H9 (cell line): Measurements from ENCODE around the gene AFG1L. TPM values are rescaled to one million over a fixed set of nuclear protein-coding genes. Genes with fewer than 3 reads are reported as not detected.

Experiments used
- DNase-seq: peaks from one replicate; pipeline ENCODE4 v3.0.0-alpha.2; 2017
- H2AFZ ChIP-seq: one replicate; pipeline ENCODE4 v1.6.1; 2013; ENCODE audit warnings: mild to moderate bottlenecking, low read length, control low read depth, moderate library complexity
- H2AK5ac ChIP-seq: 2 replicates; pipeline ENCODE4 v1.6.1; 2013; ENCODE audit warnings: low read length, control low read depth, mixed read lengths; ENCODE audit not compliant: insufficient read length
- H2BK120ac ChIP-seq: one replicate; pipeline ENCODE4 v1.6.1; 2013; ENCODE audit warnings: low read depth, mild to moderate bottlenecking, low read length, control low read depth, inconsistent platforms; ENCODE audit not compliant: poor library complexity, severe bottlenecking
- H2BK12ac ChIP-seq: 2 replicates; pipeline ENCODE4 v1.6.1; 2013; ENCODE audit warnings: low read length, control low read depth, mixed read lengths, low read depth; ENCODE audit not compliant: insufficient read length
- H2BK15ac ChIP-seq: 2 replicates; pipeline ENCODE4 v1.6.1; 2013; ENCODE audit warnings: low read depth, low read length, control low read depth
- H2BK20ac ChIP-seq: one replicate; pipeline ENCODE4 v1.6.1; 2013; ENCODE audit warnings: low read depth, mild to moderate bottlenecking, low read length, control low read depth, inconsistent platforms; ENCODE audit not compliant: poor library complexity, severe bottlenecking
- H2BK5ac ChIP-seq: 2 replicates; pipeline ENCODE4 v1.6.1; 2013; ENCODE audit warnings: low read length, control low read depth, mixed read lengths; ENCODE audit not compliant: insufficient read length
- H3K14ac ChIP-seq: 2 replicates; pipeline ENCODE4 v1.6.1; 2013; ENCODE audit warnings: low read length, control low read depth; ENCODE audit not compliant: insufficient read depth
- H3K18ac ChIP-seq: 2 replicates; pipeline ENCODE4 v1.6.1; 2013; ENCODE audit warnings: low read depth, mild to moderate bottlenecking, mixed read lengths, low read length, control low read depth; ENCODE audit not compliant: insufficient read length
- H3K23ac ChIP-seq: 2 replicates; pipeline ENCODE4 v1.6.1; 2013; ENCODE audit warnings: low read length, control low read depth, mixed read lengths, low read depth; ENCODE audit not compliant: insufficient read length
- H3K23me2 ChIP-seq: 2 replicates; pipeline ENCODE4 v1.6.1; 2013; ENCODE audit warnings: low read depth, mild to moderate bottlenecking, mixed read lengths, low read length, control low read depth; ENCODE audit not compliant: insufficient read length, poor library complexity, severe bottlenecking
- H3K27ac ChIP-seq: 2 replicates; pipeline ENCODE4 v1.5.1; 2013; ENCODE audit warnings: low read length, control low read depth, mixed read lengths, low read depth; ENCODE audit not compliant: insufficient read length
- H3K27me3 ChIP-seq: 2 replicates; pipeline ENCODE4 v1.6.1; 2013; ENCODE audit warnings: low read length, control low read depth, inconsistent platforms; ENCODE audit not compliant: insufficient read depth
- H3K4ac ChIP-seq: 2 replicates; pipeline ENCODE4 v1.6.1; 2013; ENCODE audit warnings: low read depth, mild to moderate bottlenecking, control low read depth, inconsistent platforms, low read length, moderate library complexity
- H3K4me1 ChIP-seq: 2 replicates; pipeline ENCODE4 v1.6.1; 2013; ENCODE audit warnings: low read length, control low read depth, inconsistent platforms; ENCODE audit not compliant: insufficient read depth
- H3K4me2 ChIP-seq: 2 replicates; pipeline ENCODE4 v1.6.1; 2013; ENCODE audit warnings: low read length, control low read depth, mixed read lengths; ENCODE audit not compliant: insufficient read length, insufficient read depth
- H3K56ac ChIP-seq: 2 replicates; pipeline ENCODE4 v1.6.1; 2013; ENCODE audit warnings: low read depth, mild to moderate bottlenecking, mixed read lengths, low read length, control low read depth; ENCODE audit not compliant: insufficient read length
- H3K79me1 ChIP-seq: 2 replicates; pipeline ENCODE4 v1.6.1; 2013; ENCODE audit warnings: low read depth, mild to moderate bottlenecking, moderate library complexity, low read length, control low read depth, inconsistent platforms; ENCODE audit not compliant: insufficient read depth, poor library complexity, severe bottlenecking
- H3K79me2 ChIP-seq: 2 replicates; pipeline ENCODE4 v1.6.1; 2013; ENCODE audit warnings: low read length, control low read depth, inconsistent platforms; ENCODE audit not compliant: insufficient read depth
- H3K9ac ChIP-seq: 2 replicates; pipeline ENCODE4 v1.6.1; 2013; ENCODE audit warnings: low read length, control low read depth, mixed read lengths; ENCODE audit not compliant: insufficient read length; ENCODE audit errors: extremely low read depth
- H3K9me3 ChIP-seq: one replicate; pipeline ENCODE4 v1.6.1; 2013; ENCODE audit warnings: low read depth, low read length, inconsistent platforms; ENCODE audit not compliant: control insufficient read depth
- H3T11ph ChIP-seq: one replicate; pipeline ENCODE4 v1.6.1; 2013; ENCODE audit warnings: mild to moderate bottlenecking, low read length, control low read depth, inconsistent platforms
- H4K20me1 ChIP-seq: one replicate; pipeline ENCODE4 v1.6.1; 2013; ENCODE audit not compliant: control insufficient read depth, insufficient read length, insufficient read depth
- H4K5ac ChIP-seq: 2 replicates; pipeline ENCODE4 v1.6.1; 2013; ENCODE audit warnings: low read depth, mild to moderate bottlenecking, mixed read lengths, low read length, control low read depth; ENCODE audit not compliant: insufficient read length
- H4K8ac ChIP-seq: replicated peaks from 2 replicates; pipeline ENCODE4 v1.6.1; 2013; ENCODE audit warnings: low read length, control low read depth, mixed read lengths, low read depth; ENCODE audit not compliant: insufficient read length
- H4K91ac ChIP-seq: 2 replicates; pipeline ENCODE4 v1.6.1; 2013; ENCODE audit warnings: low read depth, mild to moderate bottlenecking, moderate library complexity, mixed read lengths, low read length, control low read depth; ENCODE audit not compliant: insufficient read length
- H3K27ac Mint-ChIP-seq, 3 experiments: 2 replicates in 2 of 3; 3 replicates in 1 of 3; pipeline ENCODE4 v1.8.0; 2020 to 2021; ENCODE audit warnings: mixed read lengths in 3 of 3, mild to moderate bottlenecking in 1 of 3, moderate library complexity in 1 of 3
- H3K27me3 Mint-ChIP-seq: 2 replicates; pipeline ENCODE4 v1.8.0; 2021; ENCODE audit warnings: low read depth, mild to moderate bottlenecking, moderate library complexity, mixed read lengths
- H3K36me3 Mint-ChIP-seq, 3 experiments: 2 replicates in 2 of 3; 3 replicates in 1 of 3; pipeline ENCODE4 v1.8.0; 2020 to 2021; ENCODE audit warnings: low read depth in 3 of 3, mixed read lengths in 3 of 3; ENCODE audit not compliant: insufficient read depth in 1 of 3
- H3K4me1 Mint-ChIP-seq, 2 experiments: 2 replicates each; pipeline ENCODE4 v1.8.0; 2020; ENCODE audit warnings: mixed read lengths in 2 of 2
- H3K4me3 Mint-ChIP-seq, 2 experiments: 2 replicates in 1 of 2; 3 replicates in 1 of 2; pipeline ENCODE4 v1.8.0; 2020 to 2021; ENCODE audit warnings: mild to moderate bottlenecking in 2 of 2, mixed read lengths in 2 of 2, moderate library complexity in 1 of 2
- H3K9me3 Mint-ChIP-seq, 2 experiments: 2 replicates in 1 of 2; 3 replicates in 1 of 2; pipeline ENCODE4 v1.8.0; 2020; ENCODE audit warnings: mild to moderate bottlenecking in 2 of 2, mixed read lengths in 2 of 2, moderate library complexity in 1 of 2
- WGBS: extraction: QIAGEN DNeasy Blood & Tissue Kit; methylation state at CpG from one replicate; pipeline ENCODE4 v1.1.7; 2013; ENCODE audit warnings: missing lambda C conversion rate, low lambda C conversion rate, mixed read lengths; ENCODE audit not compliant: insufficient read length; ENCODE audit errors: extremely low coverage; 5-methylcytosine and 5-hydroxymethylcytosine counted together
- total RNA-seq: library from RNA; stranded (reverse); gene quantifications from 2 replicates; pipeline ENCODE4 v1.2.1, GENCODE V29; 2021
- TF ChIP-seq, protein P1 (sequence below): fragments of 200-600 bp; sonication (generic); conservative IDR thresholded peaks from 3 replicates; pipeline ENCODE4 v1.8.0; 2021; ENCODE audit warnings: antibody characterized with exemption, mild to moderate bottlenecking

The AFG1L gene
- total RNA-seq, 1 experiment from 2014 or later: 4.7 TPM

GRCh38 chr6:108528878-108529277 lies 234.0 kb downstream of the AFG1L start:
- Mint-ChIP-seq H3K27me3 (peaks cover 5% of the 10 kb centered on the region), H3K27ac (no peak overlapping the region), H3K4me3 (no peak overlapping the region), H3K36me3 (no peaks in the 10 kb centered on the region), H3K9me3 (no peaks in the 10 kb centered on the region), H3K4me1 (peaks cover 11% of the 10 kb centered on the region in 2 experiments)
- Histone ChIP-seq H3K56ac (no peak overlapping the region), H2BK15ac (no peak overlapping the region), H3K18ac (no peak overlapping the region), H3K27ac (no peak overlapping the region), H3K79me2 (no peaks in the 10 kb centered on the region), H3K23me2 (no peaks in the 10 kb centered on the region), H3K9me3 (no peaks in the 10 kb centered on the region), H3K14ac (no peak overlapping the region), H2BK20ac (no peak overlapping the region), H4K91ac (no peak overlapping the region), H3K4me1 (no peaks in the 10 kb centered on the region), H2BK120ac (no peak overlapping the region), H2AFZ (no peak overlapping the region), H2BK5ac (no peak overlapping the region), H4K5ac (no peak overlapping the region), H3K4me2 (no peak overlapping the region), H3K9ac (no peak overlapping the region), H3K23ac (no peak overlapping the region), H2AK5ac (no peak overlapping the region), H3K27me3 (no peaks in the 10 kb centered on the region), H2BK12ac (no peak overlapping the region), H3K4ac (no peak overlapping the region), H3T11ph (no peak overlapping the region), H4K20me1 (no peaks in the 10 kb centered on the region), H3K79me1 (no peaks in the 10 kb centered on the region), H4K8ac (no peak overlapping the region)
- TF ChIP-seq, protein P1, sequence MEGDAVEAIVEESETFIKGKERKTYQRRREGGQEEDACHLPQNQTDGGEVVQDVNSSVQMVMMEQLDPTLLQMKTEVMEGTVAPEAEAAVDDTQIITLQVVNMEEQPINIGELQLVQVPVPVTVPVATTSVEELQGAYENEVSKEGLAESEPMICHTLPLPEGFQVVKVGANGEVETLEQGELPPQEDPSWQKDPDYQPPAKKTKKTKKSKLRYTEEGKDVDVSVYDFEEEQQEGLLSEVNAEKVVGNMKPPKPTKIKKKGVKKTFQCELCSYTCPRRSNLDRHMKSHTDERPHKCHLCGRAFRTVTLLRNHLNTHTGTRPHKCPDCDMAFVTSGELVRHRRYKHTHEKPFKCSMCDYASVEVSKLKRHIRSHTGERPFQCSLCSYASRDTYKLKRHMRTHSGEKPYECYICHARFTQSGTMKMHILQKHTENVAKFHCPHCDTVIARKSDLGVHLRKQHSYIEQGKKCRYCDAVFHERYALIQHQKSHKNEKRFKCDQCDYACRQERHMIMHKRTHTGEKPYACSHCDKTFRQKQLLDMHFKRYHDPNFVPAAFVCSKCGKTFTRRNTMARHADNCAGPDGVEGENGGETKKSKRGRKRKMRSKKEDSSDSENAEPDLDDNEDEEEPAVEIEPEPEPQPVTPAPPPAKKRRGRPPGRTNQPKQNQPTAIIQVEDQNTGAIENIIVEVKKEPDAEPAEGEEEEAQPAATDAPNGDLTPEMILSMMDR: no peak
- no peak for DNase-seq
- WGBS: no CpG with 5 or more reads among the region's 3 CpGs
